ENCODE data around the gene COQ2.
"Not testable (repeated sequence)": the region's sequence is repeated elsewhere in the genome, so short reads cannot be mapped to it uniquely, and the experiment has no call there.

The COQ2 gene

GRCh38 chr4:83285055-83285407 is 433 bp upstream of the COQ2 start:
- Mint-ChIP-seq H3K9me3 (peaks cover 9% of the 10 kb centered on the region), H3K4me1 (peaks cover 38% of the 10 kb centered on the region), H3K36me3 (ENCODE audit: low read depth) (no peaks in the 10 kb centered on the region), H3K27me3 (ENCODE audit: low read depth, poor library complexity) (peaks cover 13% of the 10 kb centered on the region), H3K27ac (peak overlapping the region; percentile 98), H3K4me3 (peak overlapping the region; percentile 96)
- DNase-seq, result no peak
- TF ChIP-seq CTCF (IDR thresholded peaks at IDR 0.05), result no peak

GRCh38 chr4:83283181-83283580 is 1.4 kb downstream of the COQ2 start:
- peaks cover 13% of the 10 kb centered on the region for H3K27me3 Mint-ChIP-seq (ENCODE audit: low read depth, poor library complexity)
- H3K27ac Mint-ChIP-seq, result no peak overlapping the region
- H3K36me3 Mint-ChIP-seq (ENCODE audit: low read depth), result peaks cover 5% of the 10 kb centered on the region
- TF ChIP-seq CTCF (IDR thresholded peaks at IDR 0.05), result no peak
- no peak for DNase-seq
- peaks cover 38% of the 10 kb centered on the region for H3K4me1 Mint-ChIP-seq
- peak overlapping the region; percentile 90 for H3K4me3 Mint-ChIP-seq
- no peaks in the 10 kb centered on the region for H3K9me3 Mint-ChIP-seq

GRCh38 chr4:83282049-83282535 is 2.5 kb downstream of the COQ2 start:
- peak; percentile 70 for TF ChIP-seq CTCF (IDR thresholded peaks at IDR 0.05)
- Mint-ChIP-seq H3K4me3 (peak overlapping the region; percentile 4), H3K27ac (no peak overlapping the region), H3K36me3 (ENCODE audit: low read depth) (peaks cover 8% of the 10 kb centered on the region), H3K27me3 (ENCODE audit: low read depth, poor library complexity) (peaks cover 10% of the 10 kb centered on the region), H3K9me3 (no peaks in the 10 kb centered on the region), H3K4me1 (peaks cover 38% of the 10 kb centered on the region)
- DNase-seq, result peak; percentile 41

- no peak for TF ChIP-seq CTCF (IDR thresholded peaks at IDR 0.05)
- no peaks in the 10 kb centered on the region for H3K9me3 Mint-ChIP-seq
- DNase-seq, result no peak
- peaks cover 14% of the 10 kb centered on the region for H3K36me3 Mint-ChIP-seq (ENCODE audit: low read depth)
- H3K4me1 Mint-ChIP-seq, result peaks cover 38% of the 10 kb centered on the region
- H3K27me3 Mint-ChIP-seq (ENCODE audit: low read depth, poor library complexity), result peaks cover 10% of the 10 kb centered on the region
- H3K4me3 Mint-ChIP-seq, result no peak overlapping the region
- H3K27ac Mint-ChIP-seq, result no peak overlapping the region
Observed at GRCh38 chr4:83281307-83281706, 3.3 kb downstream of the COQ2 start.

- Mint-ChIP-seq H3K9me3 (no peaks in the 10 kb centered on the region), H3K4me3 (no peak overlapping the region), H3K36me3 (ENCODE audit: low read depth) (peaks cover 29% of the 10 kb centered on the region), H3K27ac (no peak overlapping the region), H3K4me1 (peaks cover 9% of the 10 kb centered on the region), H3K27me3 (ENCODE audit: low read depth, poor library complexity) (no peaks in the 10 kb centered on the region)
- TF ChIP-seq CTCF (IDR thresholded peaks at IDR 0.05), result no peak
- DNase-seq, result no peak
Observed at GRCh38 chr4:83276299-83277040, 8.1 kb downstream of the COQ2 start.

- not testable (repeated sequence) for H3K27me3 Mint-ChIP-seq (ENCODE audit: low read depth, poor library complexity); H3K27ac Mint-ChIP-seq; H3K4me1 Mint-ChIP-seq; DNase-seq; H3K9me3 Mint-ChIP-seq; H3K4me3 Mint-ChIP-seq
- peaks cover 29% of the 10 kb centered on the region for H3K36me3 Mint-ChIP-seq (ENCODE audit: low read depth)
Observed at GRCh38 chr4:83273926-83274325, 10.7 kb downstream of the COQ2 start.

Measured in nephron progenitor cell (in vitro differentiated cells).